GM21786 (cell line): ENCODE data around the gene DOK4.

Experiments
- ATAC-seq: cut with Tn5 transposase; IDR thresholded peaks from one replicate; pipeline ENCODE4 v1.9.1; 2021; ENCODE audit not compliant: unreplicated experiment

The DOK4 gene

GRCh38 chr16:57485916-57486857, at the start of gene DOK4:
Gene DOK4 (minus strand): TSS chr16:57486493. CDS start chr16:57479507, 6,986 bp downstream.
- ATAC-seq: peak; percentile 84

GRCh38 chr16:57535680-57536305, 49.5 kb upstream of the DOK4 start:
- peak; percentile 41 for ATAC-seq

- no peak for ATAC-seq
Observed at GRCh38 chr16:57534881-57535658, 48.8 kb upstream of the DOK4 start.

DNA sequence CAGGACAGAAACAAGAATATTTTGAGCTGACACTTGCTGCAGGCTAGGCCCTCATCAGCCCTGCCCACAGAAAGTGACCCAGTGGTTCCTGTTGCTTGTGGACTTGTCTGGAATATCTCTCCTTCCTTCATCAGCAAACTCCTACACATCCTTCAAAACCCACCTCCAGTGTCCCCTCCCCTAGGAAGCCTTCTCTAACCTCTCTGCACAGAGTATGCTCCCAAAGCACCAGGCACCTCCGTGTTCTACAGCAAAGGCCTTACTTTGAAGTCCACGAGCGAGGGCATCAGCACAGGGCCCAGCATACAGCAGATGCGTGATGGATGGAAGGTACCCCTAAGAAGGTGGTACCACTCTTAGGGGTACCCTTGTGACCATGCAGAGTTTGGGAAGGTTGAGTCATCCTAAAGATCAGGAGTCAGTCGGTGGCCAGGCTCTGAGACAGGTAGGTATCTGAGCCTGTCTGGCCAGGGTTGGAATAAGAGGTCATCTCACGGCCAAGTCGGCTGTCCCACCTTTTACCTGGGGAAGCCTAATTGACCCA, 48.1 kb upstream of the DOK4 start:
- no peak for ATAC-seq

DNA sequence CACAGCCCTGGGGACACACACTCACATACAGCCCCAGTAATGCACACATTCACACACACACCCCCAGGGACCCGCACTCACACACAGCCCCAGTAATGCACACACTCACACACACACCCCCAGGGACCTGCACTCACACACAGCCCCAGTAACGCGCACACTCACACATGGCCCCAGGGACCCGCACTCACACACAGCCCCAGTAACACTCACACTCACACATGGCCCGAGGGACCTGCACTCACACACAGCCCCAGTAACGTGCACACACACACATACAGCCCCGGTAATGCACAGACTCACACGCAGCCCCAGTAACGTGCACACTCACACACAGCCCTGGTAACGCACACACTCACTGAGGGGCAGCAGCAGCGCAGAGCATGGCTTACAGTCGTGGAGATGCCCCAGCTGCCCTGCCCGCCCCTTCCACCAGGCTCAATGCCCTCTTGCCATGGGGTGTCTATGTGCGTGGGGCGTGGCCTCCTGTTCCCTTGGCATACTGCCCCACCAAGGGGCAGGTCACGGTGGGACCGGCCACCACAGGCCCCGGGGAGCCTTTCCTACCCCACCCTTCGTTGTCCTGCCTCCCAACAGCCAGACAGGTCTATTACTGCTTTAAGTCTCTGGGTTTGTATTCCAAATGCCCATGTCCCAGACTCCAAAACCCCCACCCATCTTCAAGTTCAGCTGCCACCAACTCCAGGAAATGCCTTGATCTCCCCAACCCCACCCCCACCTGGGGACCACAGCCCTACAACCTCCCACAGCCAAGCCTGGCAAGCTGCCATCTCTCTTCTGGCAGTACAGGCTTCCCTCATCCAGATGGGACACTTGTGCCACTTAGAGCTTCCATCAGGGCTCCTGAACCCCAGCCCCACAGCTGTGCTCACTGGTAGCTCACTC, 47.4 kb upstream of the DOK4 start:
- no peak for ATAC-seq

GRCh38 chr16:57532266-57532625, 46.0 kb upstream of the DOK4 start:
- no peak for ATAC-seq

GRCh38 chr16:57531635-57532265, 45.5 kb upstream of the DOK4 start:
- no peak for ATAC-seq

DNA sequence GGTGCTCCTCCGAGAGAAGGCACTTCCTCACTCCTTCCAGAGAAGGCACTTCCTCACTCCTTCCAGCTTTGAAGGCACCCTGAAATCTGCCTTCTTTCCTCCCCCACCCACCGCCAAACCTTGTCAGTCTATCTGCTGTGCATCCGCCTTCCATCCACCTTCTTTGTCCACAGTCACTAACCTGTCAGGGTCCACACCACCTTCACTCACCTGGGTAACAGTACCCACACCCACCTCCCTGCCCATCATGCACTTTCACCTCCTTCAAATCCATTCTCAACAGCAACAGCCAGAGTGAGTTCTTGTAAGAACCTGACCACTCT, 44.9 kb upstream of the DOK4 start:
- no peak for ATAC-seq

GRCh38 chr16:57530522-57531252, 44.4 kb upstream of the DOK4 start:
- no peak for ATAC-seq

- ATAC-seq: peak; percentile 81
Observed at GRCh38 chr16:57530104-57530521, 43.8 kb upstream of the DOK4 start.

DNA sequence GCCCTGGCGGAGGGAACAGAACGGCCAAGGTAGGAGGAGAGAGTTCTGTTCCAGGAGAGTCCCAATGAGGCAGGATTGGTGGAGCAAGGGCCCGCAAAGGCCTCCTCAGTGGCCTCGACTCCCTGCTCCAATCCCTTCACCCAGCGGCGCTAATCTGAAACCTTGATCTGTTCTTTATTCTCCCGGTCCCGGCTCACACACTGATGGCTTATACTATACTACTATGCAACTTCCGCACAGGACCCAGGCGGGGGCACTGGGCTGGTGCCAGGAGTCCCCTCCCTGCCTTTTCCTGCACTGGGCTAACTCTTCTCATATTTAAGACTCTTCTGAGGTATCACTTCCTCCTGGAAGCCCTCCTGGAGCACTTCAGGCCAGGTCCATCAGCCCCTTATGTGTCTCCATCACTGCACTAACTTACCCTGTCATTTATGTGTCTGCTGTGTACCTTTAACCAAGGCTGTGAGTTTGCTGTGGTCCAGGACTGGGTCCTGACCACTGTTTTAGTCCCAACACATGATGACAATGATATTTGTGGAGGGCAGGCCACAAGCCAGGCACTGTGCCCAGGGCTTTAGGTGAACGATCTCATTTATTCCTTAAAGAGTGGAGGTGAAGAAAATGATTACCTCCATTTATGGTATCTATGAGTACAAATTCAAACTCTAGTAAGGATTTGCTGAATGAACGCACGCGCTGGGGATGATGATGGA, 43.3 kb upstream of the DOK4 start:
- ATAC-seq: peak; percentile 13

DNA sequence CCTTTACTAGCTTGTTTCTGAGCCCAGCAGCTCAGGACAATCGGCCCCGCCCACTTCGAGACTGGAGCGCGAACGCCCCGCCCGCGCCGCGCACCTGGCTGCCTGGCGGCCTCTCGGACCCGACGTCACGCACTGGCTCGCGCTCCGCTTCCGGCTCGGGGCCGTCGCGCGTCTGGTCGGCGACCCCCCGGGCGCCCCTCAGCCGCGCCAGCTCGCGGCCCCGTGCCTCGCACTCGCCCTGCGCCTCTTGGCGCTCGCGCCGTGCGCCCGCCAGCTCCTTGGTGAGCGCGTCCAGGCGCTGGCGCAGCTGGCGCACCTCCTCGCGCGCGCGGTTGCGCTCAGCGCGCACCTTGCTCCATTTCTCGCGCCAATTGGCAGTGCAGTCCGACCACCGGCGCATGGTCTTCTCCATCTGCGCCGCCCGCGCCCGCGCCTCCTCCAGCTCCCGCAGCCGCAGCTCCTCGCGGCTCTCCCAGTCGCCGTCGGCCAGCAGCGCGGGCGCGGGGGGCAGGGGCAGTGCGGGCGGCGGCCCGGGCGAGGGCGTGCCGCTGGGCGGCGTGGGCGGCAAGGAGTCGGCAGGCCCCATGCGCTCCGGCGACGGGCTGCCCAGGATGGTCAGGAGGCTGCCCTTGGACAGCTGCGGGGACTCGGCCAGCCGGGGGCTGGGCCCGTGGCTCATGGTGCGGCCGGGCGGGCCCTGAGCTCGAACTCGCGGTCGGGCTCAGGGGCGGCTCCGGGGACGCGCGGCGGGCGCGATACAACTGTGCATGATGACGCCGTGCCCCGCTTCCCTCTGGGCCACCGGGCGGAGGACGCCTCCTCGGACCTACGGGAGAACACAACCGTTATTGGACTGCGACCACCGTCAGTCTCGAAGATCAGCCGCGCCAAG, 42.5 kb upstream of the DOK4 start:
- no peak for ATAC-seq

- no peak for ATAC-seq
Observed at GRCh38 chr16:57527610-57528360, 41.5 kb upstream of the DOK4 start.

- no peak for ATAC-seq
Observed at GRCh38 chr16:57527027-57527426, 40.7 kb upstream of the DOK4 start.

DNA sequence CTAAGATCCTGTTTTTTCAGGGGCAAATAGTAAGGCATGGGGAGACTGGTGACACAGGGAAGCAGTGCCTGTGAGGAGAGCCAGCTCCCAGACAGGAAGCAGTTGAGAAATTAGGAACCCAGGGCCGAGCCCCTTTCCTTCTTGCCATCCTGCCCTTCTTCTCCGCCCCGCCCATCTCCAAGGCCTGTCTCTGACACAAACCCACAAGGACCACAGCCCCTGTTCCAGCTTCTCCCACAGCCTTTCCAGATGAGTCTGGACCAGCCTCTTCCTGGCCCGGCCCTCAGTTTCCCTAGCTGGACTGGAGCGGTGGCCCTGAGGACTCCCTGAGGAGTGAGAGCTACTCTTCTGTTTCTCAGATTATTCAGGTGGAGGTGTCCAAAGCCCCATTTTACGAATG, 40.2 kb upstream of the DOK4 start:
- ATAC-seq: no peak

DNA sequence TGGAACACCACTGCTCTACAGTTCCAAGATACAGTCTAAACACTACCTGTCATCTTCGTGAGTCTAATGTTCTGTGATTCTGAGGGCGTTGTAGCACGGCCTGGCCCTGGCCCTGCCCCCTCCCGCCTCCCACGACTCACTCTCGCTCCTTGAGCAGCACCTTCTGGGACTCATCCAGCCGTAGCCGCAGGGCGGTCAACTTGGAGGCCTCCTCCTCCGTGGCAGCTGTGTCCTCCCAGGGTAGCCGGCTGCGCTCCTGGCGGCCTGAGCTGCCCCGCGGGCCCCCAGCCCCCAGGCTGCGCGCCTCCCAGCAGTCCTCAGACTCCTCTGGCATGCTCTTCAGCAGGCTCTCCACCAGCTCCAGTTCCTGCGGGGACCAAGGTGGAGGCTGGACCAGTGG, 39.5 kb upstream of the DOK4 start:
- ATAC-seq: no peak

GRCh38 chr16:57522960-57523359, 36.7 kb upstream of the DOK4 start:
- no peak for ATAC-seq
